ENCODE measurements around the gene ISOC1. TPM values are rescaled to one million over a fixed set of nuclear protein-coding genes. Genes with fewer than 3 reads are reported as not detected.
A peak's percentile ranks its signal among the peaks of the same experiment; 100 is the strongest.

ISOC1 gene
- total RNA-seq, result 100 to 1,000 TPM in 1 of 2 donors, 10 to 100 TPM in 1; 45.9 to 168 TPM

DNA sequence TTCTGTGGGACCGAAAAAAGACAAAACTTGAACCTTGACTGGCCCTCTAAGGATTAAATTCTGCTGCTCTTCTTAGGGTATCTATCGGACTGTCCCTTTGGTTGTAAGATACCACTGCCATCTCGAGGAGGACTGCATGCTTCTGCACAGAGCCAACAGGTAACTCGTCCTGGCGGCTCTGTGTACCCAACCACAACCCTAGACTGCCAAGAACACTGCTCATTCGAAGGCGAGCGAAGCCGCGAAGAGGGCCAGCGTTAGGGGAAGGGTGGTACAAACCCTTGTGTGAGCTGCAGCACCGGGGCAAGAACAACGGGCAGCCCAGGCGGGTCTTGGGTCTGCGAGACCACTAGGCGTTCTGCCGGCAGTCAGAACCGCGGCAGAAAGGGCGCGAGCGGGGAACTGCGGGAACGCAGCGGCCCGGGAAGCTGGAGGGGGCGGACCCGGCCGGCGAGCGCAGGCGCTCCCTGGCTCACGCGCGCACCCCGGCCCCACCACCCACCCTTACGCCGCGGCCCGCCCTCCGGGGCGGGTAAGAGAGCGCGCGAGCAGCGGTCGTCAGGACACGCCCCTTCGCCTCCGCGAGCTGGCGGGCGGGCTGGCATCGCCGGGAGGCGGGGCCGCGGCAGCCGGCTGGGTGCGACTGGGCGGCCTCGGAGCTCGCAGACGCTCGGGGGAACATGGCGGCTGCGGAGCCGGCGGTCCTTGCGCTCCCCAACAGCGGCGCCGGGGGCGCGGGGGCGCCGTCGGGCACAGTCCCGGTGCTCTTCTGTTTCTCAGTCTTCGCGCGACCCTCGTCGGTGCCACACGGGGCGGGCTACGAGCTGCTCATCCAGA is at the start of gene ISOC1:
Gene ISOC1 (plus strand): TSS at position 663 of the 837 bp plus-strand sequence. CDS start 18 bp downstream, at position 681.
- H3K4me3 ChIP-seq, result peak within 1 kb of the TSS; percentile 71 to 96
- H3K4me1 ChIP-seq, result peaks cover 0 to 39% of the 10 kb centered on the region in 2 donors
- H3K9me3 ChIP-seq, result no peaks in the 10 kb centered on the region
- peak within 1 kb of the TSS; percentile 94 to 95 for H3K27ac ChIP-seq
- no peaks in the 10 kb centered on the region for H3K36me3 ChIP-seq
- DNase-seq (ENCODE audit: low spot score), result peak; percentile 79
- H3K27me3 ChIP-seq, result no peaks in the 10 kb centered on the region
- TF ChIP-seq, protein P1, sequence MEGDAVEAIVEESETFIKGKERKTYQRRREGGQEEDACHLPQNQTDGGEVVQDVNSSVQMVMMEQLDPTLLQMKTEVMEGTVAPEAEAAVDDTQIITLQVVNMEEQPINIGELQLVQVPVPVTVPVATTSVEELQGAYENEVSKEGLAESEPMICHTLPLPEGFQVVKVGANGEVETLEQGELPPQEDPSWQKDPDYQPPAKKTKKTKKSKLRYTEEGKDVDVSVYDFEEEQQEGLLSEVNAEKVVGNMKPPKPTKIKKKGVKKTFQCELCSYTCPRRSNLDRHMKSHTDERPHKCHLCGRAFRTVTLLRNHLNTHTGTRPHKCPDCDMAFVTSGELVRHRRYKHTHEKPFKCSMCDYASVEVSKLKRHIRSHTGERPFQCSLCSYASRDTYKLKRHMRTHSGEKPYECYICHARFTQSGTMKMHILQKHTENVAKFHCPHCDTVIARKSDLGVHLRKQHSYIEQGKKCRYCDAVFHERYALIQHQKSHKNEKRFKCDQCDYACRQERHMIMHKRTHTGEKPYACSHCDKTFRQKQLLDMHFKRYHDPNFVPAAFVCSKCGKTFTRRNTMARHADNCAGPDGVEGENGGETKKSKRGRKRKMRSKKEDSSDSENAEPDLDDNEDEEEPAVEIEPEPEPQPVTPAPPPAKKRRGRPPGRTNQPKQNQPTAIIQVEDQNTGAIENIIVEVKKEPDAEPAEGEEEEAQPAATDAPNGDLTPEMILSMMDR (IDR thresholded peaks at IDR 0.05), result peak in 1 of 2 donors; percentile 23

DNA sequence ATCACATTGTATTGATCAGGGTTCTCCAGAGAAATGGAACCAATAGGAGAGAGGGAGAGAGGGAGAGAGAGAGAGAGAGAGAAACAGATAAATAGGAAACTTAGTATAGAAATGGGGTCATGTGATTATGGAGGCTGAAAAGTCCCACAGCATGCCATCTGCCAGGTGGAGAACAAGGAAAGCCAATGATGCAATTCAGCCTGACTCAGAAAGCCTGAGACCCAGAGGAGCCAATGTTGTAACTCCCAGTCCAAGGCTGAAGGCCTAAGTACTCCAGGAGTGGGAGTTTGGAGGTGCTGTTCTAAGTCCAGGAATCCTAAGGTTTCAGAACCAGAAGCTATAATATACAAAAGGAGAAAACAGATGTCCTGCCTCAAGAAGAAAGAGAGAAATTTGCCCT is 48.4 kb upstream of the ISOC1 start:
- Histone ChIP-seq H3K27me3 (no peaks in the 10 kb centered on the region), H3K36me3 (no peaks in the 10 kb centered on the region), H3K4me3 (no peak overlapping the region), H3K27ac (no peak overlapping the region), H3K4me1 (no peaks in the 10 kb centered on the region), H3K9me3 (peaks cover 0 to 22% of the 10 kb centered on the region in 2 donors)
- DNase-seq (ENCODE audit: low spot score), result no peak
- TF ChIP-seq, protein P1 (IDR thresholded peaks at IDR 0.05), result no peak

GRCh38 chr5:129048509-129048908 is 46.0 kb upstream of the ISOC1 start:
- TF ChIP-seq, protein P1 (IDR thresholded peaks at IDR 0.05), result no peak
- H3K36me3 ChIP-seq, result no peaks in the 10 kb centered on the region
- H3K9me3 ChIP-seq, result peaks cover 0 to 18% of the 10 kb centered on the region in 2 donors
- DNase-seq (ENCODE audit: low spot score), result no peak
- no peaks in the 10 kb centered on the region for H3K27me3 ChIP-seq
- H3K4me1 ChIP-seq, result no peaks in the 10 kb centered on the region
- H3K27ac ChIP-seq, result no peak overlapping the region
- no peak overlapping the region for H3K4me3 ChIP-seq

GRCh38 chr5:129049126-129049799 is 45.3 kb upstream of the ISOC1 start:
- H3K36me3 ChIP-seq, result no peaks in the 10 kb centered on the region
- no peak for DNase-seq (ENCODE audit: low spot score)
- no peak overlapping the region for H3K4me3 ChIP-seq
- no peaks in the 10 kb centered on the region for H3K27me3 ChIP-seq
- H3K4me1 ChIP-seq, result no peaks in the 10 kb centered on the region
- TF ChIP-seq, protein P1 (IDR thresholded peaks at IDR 0.05), result no peak
- H3K27ac ChIP-seq, result no peak overlapping the region
- H3K9me3 ChIP-seq, result peaks cover 0 to 11% of the 10 kb centered on the region in 2 donors

GRCh38 chr5:129051283-129051682 is 43.3 kb upstream of the ISOC1 start:
- H3K4me1 ChIP-seq, result no peaks in the 10 kb centered on the region
- H3K36me3 ChIP-seq, result no peaks in the 10 kb centered on the region
- H3K4me3 ChIP-seq, result no peak overlapping the region
- H3K9me3 ChIP-seq, result no peaks in the 10 kb centered on the region
- TF ChIP-seq, protein P1 (IDR thresholded peaks at IDR 0.05), result no peak
- DNase-seq (ENCODE audit: low spot score), result no peak
- no peaks in the 10 kb centered on the region for H3K27me3 ChIP-seq
- H3K27ac ChIP-seq, result no peak overlapping the region
